GM12801 (cell line): ENCODE data around the gene SNTG2.

Experiments
- CTCF ChIP-seq: IDR thresholded peaks from one replicate; pipeline ENCODE4 v1.5.1; 2011; ENCODE audit warnings: control low read depth; ENCODE audit not compliant: insufficient read length; ENCODE audit errors: extremely low read depth

SNTG2 gene

GRCh38 chr2:939936-940601 is 10.6 kb upstream of the SNTG2 start:
- TF ChIP-seq CTCF: no peak

- TF ChIP-seq CTCF: no peak
Measured at GRCh38 chr2:941871-942270, 8.8 kb upstream of the SNTG2 start.

GRCh38 chr2:942775-943460 is 7.7 kb upstream of the SNTG2 start:
- TF ChIP-seq CTCF: no peak

- no peak for TF ChIP-seq CTCF
Measured at GRCh38 chr2:943461-943797, 7.2 kb upstream of the SNTG2 start.

GRCh38 chr2:943821-944220 is 6.8 kb upstream of the SNTG2 start:
- no peak for TF ChIP-seq CTCF

GRCh38 chr2:944693-945092 is 6.0 kb upstream of the SNTG2 start:
- no peak for TF ChIP-seq CTCF

- no peak for TF ChIP-seq CTCF
Measured at GRCh38 chr2:945104-945503, 5.5 kb upstream of the SNTG2 start.
